H1 (cell line): Measurements from ENCODE around the gene BBS12. TPM values are rescaled to one million over a fixed set of nuclear protein-coding genes. Genes with fewer than 3 reads are reported as not detected.

Experiments
- CTCF ChIA-PET: fragments of 300-600 bp; sonication (Branson Sonifier 250); formaldehyde crosslinking; loops from one replicate; lab custom pipeline; 2021; ENCODE audit not compliant: partially characterized antibody; lab: Charles Lee
- POLR2A ChIA-PET: fragments of 300-600 bp; sonication (Branson Sonifier 250); formaldehyde crosslinking; loops from one replicate; lab custom pipeline; 2021; ENCODE audit warnings: inconsistent platforms; ENCODE audit not compliant: partially characterized antibody; lab: Charles Lee
- DNase-seq, 2 experiments: peaks; one replicate each; pipeline versions ENCODE4 v3.0.0 to v3.0.0-alpha.2; 2010 to 2022; ENCODE audit warnings: low spot score in 2 of 2, low read depth in 1 of 2, mixed read lengths in 1 of 2
- FAIRE-seq: peaks from 2 replicates; lab custom pipeline; 2011; peaks lifted over from hg19 to GRCh38; lab: Jason Lieb, UNC
- H2AFZ ChIP-seq: 2 replicates; pipeline ENCODE4 v1.8.1; 2012; ENCODE audit warnings: low read length, inconsistent platforms
- H2AK5ac ChIP-seq: 2 replicates; pipeline ENCODE4 v1.6.1; 2013; ENCODE audit warnings: low read depth, low read length
- H2BK120ac ChIP-seq: replicated peaks from 2 replicates; pipeline ENCODE3; 2013; ENCODE audit warnings: low read depth, low read length, inconsistent platforms
- H2BK12ac ChIP-seq: 2 replicates; pipeline ENCODE4 v1.6.1; 2013; ENCODE audit warnings: low read depth, low read length
- H2BK15ac ChIP-seq: 2 replicates; pipeline ENCODE4 v1.6.1; 2013; ENCODE audit warnings: low read length
- H2BK20ac ChIP-seq: 2 replicates; pipeline ENCODE4 v1.6.1; 2013; ENCODE audit warnings: low read length
- H2BK5ac ChIP-seq: 2 replicates; pipeline ENCODE4 v1.6.1; 2013; ENCODE audit warnings: low read depth, low read length
- H3K14ac ChIP-seq: 2 replicates; pipeline ENCODE4 v1.6.1; 2013; ENCODE audit warnings: inconsistent platforms; ENCODE audit not compliant: insufficient read length
- H3K18ac ChIP-seq: 2 replicates; pipeline ENCODE4 v1.6.1; 2013; ENCODE audit warnings: low read length; ENCODE audit errors: extremely low read depth
- H3K23ac ChIP-seq: 2 replicates; pipeline ENCODE4 v1.6.1; 2013; ENCODE audit warnings: inconsistent platforms; ENCODE audit not compliant: insufficient read length
- H3K23me2 ChIP-seq: 2 replicates; pipeline ENCODE4 v1.6.1; 2013; ENCODE audit warnings: low read depth, low read length
- H3K27ac ChIP-seq: 2 replicates; pipeline ENCODE4 v1.6.1; 2011; ENCODE audit warnings: low read depth, low read length, inconsistent platforms
- H3K27me3 ChIP-seq, 4 experiments: replicated peaks in 1 of 4; 1 replicate in 1 of 4; 2 replicates in 3 of 4; pipeline versions ENCODE4 v1.6.1 to v1.8.1; 2011 to 2013; ENCODE audit warnings: low read length in 3 of 4, mild to moderate bottlenecking in 3 of 4, inconsistent platforms in 2 of 4, mixed read lengths in 2 of 4, moderate library complexity in 1 of 4; ENCODE audit not compliant: control insufficient read depth in 3 of 4, insufficient read depth in 3 of 4; ENCODE audit errors: extremely low read depth in 1 of 4
- H3K36me3 ChIP-seq, 4 experiments: 2 replicates each; pipeline versions ENCODE4 v1.6.1 to v1.8.1; 2011 to 2013; ENCODE audit warnings: mild to moderate bottlenecking in 4 of 4, low read length in 3 of 4, moderate library complexity in 2 of 4, control low read depth in 1 of 4, inconsistent platforms in 1 of 4; ENCODE audit not compliant: insufficient read depth in 4 of 4, control insufficient read depth in 2 of 4
- H3K4ac ChIP-seq: replicated peaks from 2 replicates; pipeline ENCODE3; 2013; ENCODE audit warnings: low read length, low read depth, mixed read lengths, inconsistent platforms; ENCODE audit not compliant: insufficient read length
- H3K4me1 ChIP-seq, 4 experiments: replicated peaks in 1 of 4; 1 replicate in 1 of 4; 2 replicates in 3 of 4; pipeline versions ENCODE4 v1.6.1 to v1.8.1; 2011 to 2013; ENCODE audit warnings: low read length in 3 of 4, inconsistent platforms in 2 of 4, mixed read lengths in 1 of 4; ENCODE audit not compliant: insufficient read depth in 4 of 4, control insufficient read depth in 3 of 4
- H3K4me2 ChIP-seq, 2 experiments: 2 replicates each; pipeline versions ENCODE4 v1.6.1 to v1.8.1; 2011 to 2013; ENCODE audit warnings: low read depth in 2 of 2, low read length in 2 of 2, control low read depth in 1 of 2, inconsistent platforms in 1 of 2, mild to moderate bottlenecking in 1 of 2; ENCODE audit not compliant: insufficient read depth in 1 of 2
- H3K4me3 ChIP-seq, 4 experiments: fragments of 200-600, 300-600 bp in 1 of 4; sonication (generic), shearing (Covaris generic), sonication (Bioruptor Twin) in 1 of 4; 2 replicates each; pipeline versions ENCODE4 v1.5.1 to v1.8.1; 2011 to 2016; ENCODE audit warnings: low read length in 4 of 4, low read depth in 3 of 4, control low read depth in 2 of 4, inconsistent platforms in 2 of 4, mild to moderate bottlenecking in 2 of 4, mixed read lengths in 1 of 4, moderate library complexity in 1 of 4; ENCODE audit not compliant: insufficient read depth in 2 of 4; ENCODE audit errors: extremely low read depth in 1 of 4
- H3K56ac ChIP-seq: replicated peaks from 2 replicates; pipeline ENCODE3; 2013; ENCODE audit warnings: low read depth, mild to moderate bottlenecking, mixed read lengths, low read length, inconsistent platforms; ENCODE audit not compliant: insufficient read length
- H3K79me1 ChIP-seq: 2 replicates; pipeline ENCODE4 v1.6.1; 2013; ENCODE audit warnings: low read depth, low read length, control low read depth
- H3K79me2 ChIP-seq, 2 experiments: 2 replicates each; pipeline versions ENCODE4 v1.6.1 to v1.8.1; 2012 to 2013; ENCODE audit warnings: low read length in 2 of 2, mild to moderate bottlenecking in 2 of 2, inconsistent platforms in 1 of 2; ENCODE audit not compliant: insufficient read depth in 2 of 2, control insufficient read depth in 1 of 2
- H3K9ac ChIP-seq, 4 experiments: replicated peaks in 1 of 4; 1 replicate in 1 of 4; 2 replicates in 3 of 4; pipeline versions ENCODE4 v1.6.1 to v1.8.1; 2011 to 2013; ENCODE audit warnings: low read depth in 3 of 4, low read length in 3 of 4, control low read depth in 2 of 4, mild to moderate bottlenecking in 2 of 4, moderate library complexity in 2 of 4, inconsistent platforms in 1 of 4; ENCODE audit errors: extremely low read depth in 1 of 4
- H3K9me3 ChIP-seq, 2 experiments: 2 replicates each; pipeline versions ENCODE4 v1.6.1 to v1.8.1; 2012 to 2013; ENCODE audit warnings: mild to moderate bottlenecking in 2 of 2, moderate library complexity in 2 of 2, control low read depth in 1 of 2, inconsistent platforms in 1 of 2, low read depth in 1 of 2, low read length in 1 of 2, mixed read lengths in 1 of 2; ENCODE audit not compliant: insufficient read depth in 2 of 2
- H4K20me1 ChIP-seq, 2 experiments: replicated peaks in 1 of 2; 2 replicates each; pipeline versions ENCODE3 to v1.8.1; 2011 to 2013; ENCODE audit warnings: inconsistent platforms in 2 of 2, low read length in 2 of 2, mild to moderate bottlenecking in 1 of 2; ENCODE audit not compliant: insufficient read depth in 2 of 2, control insufficient read depth in 1 of 2
- H4K5ac ChIP-seq: 2 replicates; pipeline ENCODE4 v1.6.1; 2013; ENCODE audit warnings: low read length, low read depth, mixed read lengths, inconsistent platforms; ENCODE audit not compliant: insufficient read length
- H4K8ac ChIP-seq: 2 replicates; pipeline ENCODE4 v1.8.0; 2013; ENCODE audit warnings: mild to moderate bottlenecking, moderate library complexity, low read length, inconsistent platforms; ENCODE audit not compliant: insufficient read depth; ENCODE audit errors: extremely low read depth
- H4K91ac ChIP-seq: replicated peaks from 2 replicates; pipeline ENCODE3; 2013; ENCODE audit warnings: low read length, mixed read lengths, inconsistent platforms; ENCODE audit not compliant: insufficient read length
- CEBPB ChIP-seq: IDR thresholded peaks from 2 replicates; pipeline ENCODE4 v1.6.1; 2012; ENCODE audit warnings: low read depth, low read length
- EGR1 ChIP-seq: IDR thresholded peaks from 2 replicates; pipeline ENCODE4 v1.6.1; 2011; ENCODE audit warnings: low read depth, low read length, borderline replicate concordance
- HDAC2 ChIP-seq, 2 experiments: fragments of 300-600 bp in 1 of 2; sonication (generic) in 1 of 2; IDR thresholded peaks; 2 replicates each; pipeline ENCODE4 v1.6.1; 2011 to 2012; ENCODE audit warnings: low read depth in 2 of 2, low read length in 2 of 2, mild to moderate bottlenecking in 2 of 2, moderate library complexity in 2 of 2, borderline replicate concordance in 1 of 2, inconsistent platforms in 1 of 2
- KDM4A ChIP-seq: IDR thresholded peaks from one replicate; pipeline ENCODE4 v1.7.1; 2012; ENCODE audit warnings: low read depth, mild to moderate bottlenecking, moderate library complexity, low read length, inconsistent platforms; ENCODE audit not compliant: severe bottlenecking
- POLR2A ChIP-seq, 2 experiments: IDR thresholded peaks; 1 replicate in 1 of 2; 2 replicates in 1 of 2; pipeline ENCODE4 v1.6.1; 2011; ENCODE audit warnings: low read depth in 2 of 2, low read length in 2 of 2, mild to moderate bottlenecking in 2 of 2; ENCODE audit errors: control extremely low read depth in 1 of 2
- RBBP5 ChIP-seq: IDR thresholded peaks from 2 replicates; pipeline ENCODE4 v1.7.1; 2012; ENCODE audit warnings: low read depth, mild to moderate bottlenecking, inconsistent platforms, low read length, moderate library complexity, borderline replicate concordance
- SIRT6 ChIP-seq: IDR thresholded peaks from one replicate; pipeline ENCODE4 v1.7.1; 2012; ENCODE audit warnings: low read length, inconsistent platforms
- SP2 ChIP-seq: IDR thresholded peaks from 2 replicates; pipeline ENCODE4 v1.6.1; 2012; ENCODE audit warnings: mild to moderate bottlenecking, low read length, inconsistent platforms
- SRF ChIP-seq: IDR thresholded peaks from 2 replicates; pipeline ENCODE4 v1.6.1; 2011; ENCODE audit warnings: mild to moderate bottlenecking, low read depth, low read length, moderate library complexity
- TAF1 ChIP-seq: IDR thresholded peaks from 2 replicates; pipeline ENCODE4 v1.6.1; 2011; ENCODE audit warnings: mild to moderate bottlenecking, low read depth, low read length
- TAF7 ChIP-seq: optimal IDR thresholded peaks from 2 replicates; pipeline ENCODE3; 2011; ENCODE audit warnings: low read depth, mild to moderate bottlenecking, inconsistent platforms, low read length, moderate library complexity, borderline replicate concordance
- TBP ChIP-seq: IDR thresholded peaks from 2 replicates; pipeline ENCODE4 v1.6.1; 2011; ENCODE audit warnings: low read depth, low read length, improper control_type of control experiment
- TCF12 ChIP-seq: IDR thresholded peaks from 2 replicates; pipeline ENCODE4 v1.6.1; 2011; ENCODE audit warnings: low read depth, mild to moderate bottlenecking, low read length
- polyA plus RNA-seq, 7 experiments: library from polyadenylated mRNA; depleted of rRNA in 3 of 7; stranded (reverse) in 5 of 7; unstranded in 2 of 7; fragments of >200 nt in 5 of 7; fragments of 200-250 nt in 2 of 7; gene quantifications; 1 replicate in 5 of 7; 2 replicates in 1 of 7; 4 replicates in 1 of 7; pipeline versions ENCODE4 v1.2.1 to v1.2.3, GENCODE V29; 2011 to 2013; ENCODE audit warnings: missing spikeins in 2 of 7, mixed read lengths in 2 of 7
- total RNA-seq: library from RNA; stranded (reverse); fragmentation: NEBNext Ultra II Directional; extraction: Animal tissue kit (Norgen Biotek cat#: 25700); gene quantifications from 2 replicates; pipeline ENCODE4 v1.2.1, GENCODE V29; 2021
- TF ChIP-seq, protein P1 (sequence below): IDR thresholded peaks from 2 replicates; pipeline ENCODE4 v1.6.1; 2011; ENCODE audit warnings: low read depth, mild to moderate bottlenecking, low read length; ENCODE audit not compliant: insufficient read depth
- TF ChIP-seq, protein P2 (sequence below): IDR thresholded peaks from 2 replicates; pipeline ENCODE4 v1.6.1; 2012; ENCODE audit warnings: low read length, inconsistent platforms

The BBS12 gene
- total and polyA plus RNA-seq, 2 of the 8 experiments (the other 6 are each of a cell fraction or from before 2014, with no cell fraction given): 0.88 to 2.6 TPM

DNA sequence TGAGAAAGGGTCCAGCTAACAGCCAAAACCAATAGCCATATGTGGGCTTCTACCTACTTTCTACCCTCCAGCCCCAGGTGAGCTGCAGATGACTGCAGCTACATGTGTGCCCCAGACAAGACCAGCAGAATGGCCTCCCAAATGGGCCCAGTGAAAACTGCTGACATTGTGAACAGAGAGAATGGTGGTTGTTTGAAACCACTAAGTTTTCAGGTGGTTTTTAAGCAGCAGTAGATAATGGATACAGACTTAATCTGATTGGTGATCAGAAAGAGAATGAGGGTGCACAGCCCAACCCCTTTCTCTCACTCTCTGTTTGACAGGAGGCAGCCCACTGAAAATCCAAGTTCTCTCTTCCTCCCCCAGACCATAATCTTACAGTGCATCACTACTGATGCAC is 42.5 kb upstream of the BBS12 start:
- POLR2A ChIA-PET: no interaction called here
- H3K4me3 ChIP-seq: no peak overlapping the region
- TF ChIP-seq SRF (no peak), TBP (no peak), EGR1 (no peak), SP2 (no peak), SIRT6 (no peak), TAF1 (no peak), CEBPB (no peak), HDAC2 (IDR thresholded peaks at IDR 0.05; ENCODE audit: borderline replicate concordance in 1 of 2, low read depth in 2 of 2, low read length in 2 of 2) (no peak), KDM4A (no peak), RBBP5 (no peak), POLR2A (IDR thresholded peaks at IDR 0.05; ENCODE audit: control extremely low read depth in 1 of 2, low read depth in 2 of 2, low read length in 2 of 2) (no peak), TAF7 (no peak), TCF12 (no peak)
- TF ChIP-seq, protein P1, sequence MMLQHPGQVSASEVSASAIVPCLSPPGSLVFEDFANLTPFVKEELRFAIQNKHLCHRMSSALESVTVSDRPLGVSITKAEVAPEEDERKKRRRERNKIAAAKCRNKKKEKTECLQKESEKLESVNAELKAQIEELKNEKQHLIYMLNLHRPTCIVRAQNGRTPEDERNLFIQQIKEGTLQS: no peak
- TF ChIP-seq, protein P2, sequence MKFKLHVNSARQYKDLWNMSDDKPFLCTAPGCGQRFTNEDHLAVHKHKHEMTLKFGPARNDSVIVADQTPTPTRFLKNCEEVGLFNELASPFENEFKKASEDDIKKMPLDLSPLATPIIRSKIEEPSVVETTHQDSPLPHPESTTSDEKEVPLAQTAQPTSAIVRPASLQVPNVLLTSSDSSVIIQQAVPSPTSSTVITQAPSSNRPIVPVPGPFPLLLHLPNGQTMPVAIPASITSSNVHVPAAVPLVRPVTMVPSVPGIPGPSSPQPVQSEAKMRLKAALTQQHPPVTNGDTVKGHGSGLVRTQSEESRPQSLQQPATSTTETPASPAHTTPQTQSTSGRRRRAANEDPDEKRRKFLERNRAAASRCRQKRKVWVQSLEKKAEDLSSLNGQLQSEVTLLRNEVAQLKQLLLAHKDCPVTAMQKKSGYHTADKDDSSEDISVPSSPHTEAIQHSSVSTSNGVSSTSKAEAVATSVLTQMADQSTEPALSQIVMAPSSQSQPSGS: no peak

More for the DNA sequence above, 42.5 kb upstream of the BBS12 start:
- H3K4me1 ChIP-seq: no peaks in the 10 kb centered on the region
- no peak overlapping the region for H3K4ac ChIP-seq
- no peaks in the 10 kb centered on the region for H3K27me3 ChIP-seq
- H2AFZ ChIP-seq: peak overlapping the region; percentile 56; the same call in 1 of the 2 replicates
- H3K56ac ChIP-seq: no peak overlapping the region
- no peak overlapping the region for H4K5ac ChIP-seq
- H3K18ac ChIP-seq: no peak overlapping the region
- no peak overlapping the region for H3K4me2 ChIP-seq
- DNase-seq (no peak), FAIRE-seq (no peak)
- H2BK5ac ChIP-seq: no peak overlapping the region
- H2AK5ac ChIP-seq: no peak overlapping the region
- H3K27ac ChIP-seq: no peak overlapping the region
- H3K36me3 ChIP-seq: no peaks in the 10 kb centered on the region
- H2BK120ac ChIP-seq: no peak overlapping the region
- no peaks in the 10 kb centered on the region for H4K20me1 ChIP-seq
- H3K9ac ChIP-seq: no peak overlapping the region
- H3K23me2 ChIP-seq: no peaks in the 10 kb centered on the region
- H3K9me3 ChIP-seq: no peaks in the 10 kb centered on the region; a peak in 1 of 4 replicates
- no peaks in the 10 kb centered on the region for H3K79me1 ChIP-seq
- no peak overlapping the region for H2BK15ac ChIP-seq
- H2BK20ac ChIP-seq: no peak overlapping the region
- no peak overlapping the region for H3K14ac ChIP-seq
- H2BK12ac ChIP-seq: no peak overlapping the region
- no peak overlapping the region for H4K8ac ChIP-seq
- no peaks in the 10 kb centered on the region for H3K79me2 ChIP-seq
- CTCF ChIA-PET: no interaction called here
- H3K23ac ChIP-seq: no peak overlapping the region
- H4K91ac ChIP-seq: no peak overlapping the region
